HG02885 (cell line): ENCODE results near the gene KIF21B.

Experiments used
- ATAC-seq: cut with Tn5 transposase; IDR thresholded peaks from one replicate; pipeline ENCODE4 v1.9.1; 2021; ENCODE audit warnings: mild to moderate bottlenecking; ENCODE audit not compliant: unreplicated experiment, poor library complexity

KIF21B gene

GRCh38 chr1:201044119-201044518 lies 20.6 kb upstream of the KIF21B start:
- no peak for ATAC-seq

GRCh38 chr1:201042779-201043461 lies 19.4 kb upstream of the KIF21B start:
- peak; percentile 70 for ATAC-seq

- ATAC-seq = no peak
Observed at GRCh38 chr1:201041011-201041410, 17.5 kb upstream of the KIF21B start.

- ATAC-seq = no peak
Observed at GRCh38 chr1:201039876-201040275, 16.4 kb upstream of the KIF21B start.

GRCh38 chr1:201039418-201039817 lies 15.9 kb upstream of the KIF21B start:
- ATAC-seq = no peak

GRCh38 chr1:201038186-201038876 lies 14.8 kb upstream of the KIF21B start:
- no peak for ATAC-seq

- ATAC-seq = no peak
Observed at GRCh38 chr1:201036188-201036842, 12.8 kb upstream of the KIF21B start.

GRCh38 chr1:201034671-201035070 lies 11.2 kb upstream of the KIF21B start:
- ATAC-seq = no peak

- no peak for ATAC-seq
Observed at GRCh38 chr1:201032408-201032807, 8.9 kb upstream of the KIF21B start.

GRCh38 chr1:201028461-201028889 lies 5.0 kb upstream of the KIF21B start:
- ATAC-seq = no peak

- ATAC-seq = no peak
Observed at GRCh38 chr1:201026836-201027235, 3.3 kb upstream of the KIF21B start.

- no peak for ATAC-seq
Observed at GRCh38 chr1:201026234-201026633, 2.7 kb upstream of the KIF21B start.

GRCh38 chr1:201025571-201026002 lies 2.1 kb upstream of the KIF21B start:
- peak; percentile 17 for ATAC-seq

GRCh38 chr1:201024625-201024998 lies 1.1 kb upstream of the KIF21B start:
- no peak for ATAC-seq

GRCh38 chr1:201023920-201024624 lies 558 bp upstream of the KIF21B start:
- ATAC-seq = no peak

GRCh38 chr1:201022820-201023516 lies 546 bp downstream of the KIF21B start:
- no peak for ATAC-seq

- ATAC-seq = no peak
Observed at GRCh38 chr1:201022493-201022819, 1.1 kb downstream of the KIF21B start.

- no peak for ATAC-seq
Observed at GRCh38 chr1:201021630-201022492, 1.7 kb downstream of the KIF21B start.
